Mesenchymal stem cell (in vitro differentiated cells and primary cell): Measurements from ENCODE around the gene FIP1L1.

Experiments used
- DNase-seq: peaks from one replicate; pipeline ENCODE4 v3.0.0-alpha.2; 2013
- H2AFZ ChIP-seq: one replicate; pipeline ENCODE4 v1.6.1; 2013; ENCODE audit warnings: low read depth, mild to moderate bottlenecking, control low read depth, inconsistent platforms, low read length, moderate library complexity
- H2AK5ac ChIP-seq: 2 replicates; pipeline ENCODE4 v1.6.1; 2013; ENCODE audit warnings: low read length, moderate library complexity, mild to moderate bottlenecking, inconsistent platforms; ENCODE audit not compliant: severe bottlenecking
- H2BK120ac ChIP-seq: one replicate; pipeline ENCODE4 v1.6.1; 2013; ENCODE audit warnings: low read depth, mild to moderate bottlenecking, inconsistent platforms, low read length, moderate library complexity
- H2BK12ac ChIP-seq, 2 experiments: one replicate each; pipeline ENCODE4 v1.6.1; 2013; ENCODE audit warnings: inconsistent platforms in 2 of 2, low read length in 2 of 2, mild to moderate bottlenecking in 2 of 2, moderate library complexity in 2 of 2, control low read depth in 1 of 2
- H2BK15ac ChIP-seq: one replicate; pipeline ENCODE4 v1.6.1; 2013; ENCODE audit warnings: mild to moderate bottlenecking, low read depth, inconsistent platforms; ENCODE audit not compliant: poor library complexity, severe bottlenecking
- H2BK5ac ChIP-seq: 2 replicates; pipeline ENCODE4 v1.6.1; 2013; ENCODE audit warnings: low read depth, mild to moderate bottlenecking, low read length, control low read depth, inconsistent platforms; ENCODE audit not compliant: poor library complexity, severe bottlenecking
- H3K14ac ChIP-seq, 2 experiments: one replicate each; pipeline ENCODE4 v1.6.1; 2013; ENCODE audit warnings: inconsistent platforms in 2 of 2, low read length in 2 of 2, control low read depth in 1 of 2, mild to moderate bottlenecking in 1 of 2, moderate library complexity in 1 of 2
- H3K18ac ChIP-seq, 2 experiments: one replicate each; pipeline ENCODE4 v1.6.1; 2013; ENCODE audit warnings: inconsistent platforms in 2 of 2, low read length in 2 of 2, control low read depth in 1 of 2, low read depth in 1 of 2, mild to moderate bottlenecking in 1 of 2
- H3K23ac ChIP-seq, 2 experiments: one replicate each; pipeline ENCODE4 v1.6.1; 2013; ENCODE audit warnings: inconsistent platforms in 2 of 2, low read length in 2 of 2, mild to moderate bottlenecking in 2 of 2, moderate library complexity in 2 of 2, control low read depth in 1 of 2
- H3K27ac ChIP-seq: 2 replicates; pipeline ENCODE4 v1.5.1; 2013; ENCODE audit warnings: mild to moderate bottlenecking, moderate library complexity, low read length, control low read depth, inconsistent platforms; ENCODE audit not compliant: poor library complexity, severe bottlenecking
- H3K27me3 ChIP-seq, 2 experiments: 2 replicates each; pipeline versions ENCODE4 v1.6.1 to v1.7.0; 2013; ENCODE audit warnings: low read length in 2 of 2, mild to moderate bottlenecking in 2 of 2, moderate library complexity in 2 of 2, control low read depth in 1 of 2, inconsistent platforms in 1 of 2; ENCODE audit not compliant: control insufficient read depth in 1 of 2, insufficient read depth in 1 of 2
- H3K36me3 ChIP-seq, 2 experiments: 2 replicates each; pipeline versions ENCODE4 v1.6.1 to v1.7.0; 2013; ENCODE audit warnings: low read length in 2 of 2, control low read depth in 1 of 2, inconsistent platforms in 1 of 2, low read depth in 1 of 2, mild to moderate bottlenecking in 1 of 2; ENCODE audit not compliant: insufficient read depth in 2 of 2, control insufficient read depth in 1 of 2
- H3K4ac ChIP-seq, 2 experiments: one replicate each; pipeline ENCODE4 v1.6.1; 2013; ENCODE audit warnings: inconsistent platforms in 2 of 2, low read length in 2 of 2, mild to moderate bottlenecking in 2 of 2, moderate library complexity in 2 of 2, control low read depth in 1 of 2, low read depth in 1 of 2
- H3K4me1 ChIP-seq: 2 replicates; pipeline ENCODE4 v1.6.1; 2013; ENCODE audit warnings: low read depth, low read length, control low read depth; ENCODE audit not compliant: control insufficient read depth, insufficient read depth
- H3K4me2 ChIP-seq: 2 replicates; pipeline ENCODE4 v1.6.1; 2013; ENCODE audit warnings: low read length, mild to moderate bottlenecking, inconsistent platforms; ENCODE audit not compliant: poor library complexity, severe bottlenecking
- H3K4me3 ChIP-seq, 2 experiments: 2 replicates each; pipeline versions ENCODE4 v1.5.1 to v1.7.0; 2013; ENCODE audit warnings: low read length in 2 of 2, mild to moderate bottlenecking in 2 of 2, control low read depth in 1 of 2, low read depth in 1 of 2; ENCODE audit not compliant: insufficient read depth in 1 of 2
- H3K79me1 ChIP-seq: replicated peaks from 2 replicates; pipeline ENCODE4 v1.6.1; 2013; ENCODE audit warnings: mild to moderate bottlenecking, control low read depth, low read length, inconsistent platforms; ENCODE audit not compliant: poor library complexity, severe bottlenecking
- H3K9ac ChIP-seq: 2 replicates; pipeline ENCODE4 v1.7.0; 2013; ENCODE audit warnings: mild to moderate bottlenecking, low read length, moderate library complexity
- H3K9me3 ChIP-seq: 2 replicates; pipeline ENCODE4 v1.7.0; 2013; ENCODE audit warnings: mild to moderate bottlenecking, low read length; ENCODE audit not compliant: control insufficient read depth
- H4K8ac ChIP-seq: one replicate; pipeline ENCODE4 v1.6.1; 2013; ENCODE audit warnings: inconsistent platforms, mild to moderate bottlenecking, low read length, moderate library complexity
- H4K91ac ChIP-seq: one replicate; pipeline ENCODE4 v1.6.1; 2013; ENCODE audit warnings: mild to moderate bottlenecking, low read length, inconsistent platforms
- WGBS: methylation state at CpG from one replicate; pipeline ENCODE4 v1.1.7; 2013; ENCODE audit warnings: mixed read lengths; 5-methylcytosine and 5-hydroxymethylcytosine counted together

FIP1L1 gene

DNA sequence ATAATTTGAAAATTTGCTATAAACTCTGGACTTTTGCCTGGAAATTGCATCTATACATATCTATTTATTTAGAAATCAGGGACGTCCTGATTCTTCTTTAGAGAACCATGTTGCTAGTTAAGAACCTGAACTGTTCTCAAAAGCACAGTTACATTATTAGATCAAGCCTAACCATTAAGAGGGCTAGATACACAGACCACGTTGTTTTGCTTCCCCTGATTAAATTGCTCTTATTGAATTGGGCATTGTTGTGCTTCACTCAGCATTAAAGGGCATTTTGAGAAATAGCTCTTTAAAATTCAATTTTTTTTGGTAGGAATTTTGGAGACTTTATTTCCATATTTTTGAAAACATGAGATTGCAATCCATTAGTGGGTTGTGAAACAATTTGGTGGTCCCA lies 44.4 kb downstream of the FIP1L1 start:
- peaks cover 6 to 59% of the 10 kb centered on the region in 2 experiments for H3K36me3 ChIP-seq
- H2BK15ac ChIP-seq, result no peak overlapping the region
- H3K79me1 ChIP-seq, result peaks cover 12% of the 10 kb centered on the region
- H3K27ac ChIP-seq, result no peak overlapping the region
- no peak overlapping the region for H3K4ac ChIP-seq
- 100% methylated on average over 2 of the region's 2 CpGs for WGBS
- DNase-seq, result no peak
- no peak overlapping the region for H3K4me2 ChIP-seq
- no peaks in the 10 kb centered on the region for H3K4me1 ChIP-seq
- no peak overlapping the region for H3K14ac ChIP-seq
- no peaks in the 10 kb centered on the region for H3K9me3 ChIP-seq
- no peak overlapping the region for H4K8ac ChIP-seq
- H3K27me3 ChIP-seq, result no peaks in the 10 kb centered on the region
- no peak overlapping the region for H3K18ac ChIP-seq
- no peak overlapping the region for H3K23ac ChIP-seq
- H2AK5ac ChIP-seq, result no peak overlapping the region
- no peak overlapping the region for H2AFZ ChIP-seq
- no peak overlapping the region for H3K4me3 ChIP-seq
- no peak overlapping the region for H4K91ac ChIP-seq
- no peak overlapping the region for H2BK120ac ChIP-seq
- no peak overlapping the region for H2BK5ac ChIP-seq
- no peak overlapping the region for H2BK12ac ChIP-seq
- H3K9ac ChIP-seq, result no peak overlapping the region

- Histone ChIP-seq H3K79me1 (peaks cover 12% of the 10 kb centered on the region), H4K8ac (no peak overlapping the region), H2AFZ (no peak overlapping the region), H3K14ac (no peak overlapping the region), H2BK12ac (no peak overlapping the region), H3K27me3 (no peaks in the 10 kb centered on the region), H2BK15ac (no peak overlapping the region), H3K4me3 (no peak overlapping the region), H3K4me1 (no peaks in the 10 kb centered on the region), H3K9me3 (no peaks in the 10 kb centered on the region), H2BK120ac (no peak overlapping the region), H3K4me2 (no peak overlapping the region), H3K4ac (no peak overlapping the region), H3K23ac (no peak overlapping the region), H2BK5ac (no peak overlapping the region), H3K18ac (no peak overlapping the region), H3K27ac (no peak overlapping the region), H2AK5ac (no peak overlapping the region), H4K91ac (no peak overlapping the region), H3K36me3 (peaks cover 6 to 61% of the 10 kb centered on the region in 2 experiments), H3K9ac (no peak overlapping the region)
- WGBS, result no CpG with 5 or more reads among the region's 1 CpG
- DNase-seq, result no peak
Observed at GRCh38 chr4:53422367-53422766, 44.9 kb downstream of the FIP1L1 start.

GRCh38 chr4:53424280-53424679 lies 46.8 kb downstream of the FIP1L1 start:
- no peak overlapping the region for H3K23ac ChIP-seq
- H3K4me2 ChIP-seq, result no peak overlapping the region
- peaks cover 10% of the 10 kb centered on the region for H3K79me1 ChIP-seq
- no peak overlapping the region for H3K27ac ChIP-seq
- no peak overlapping the region for H4K91ac ChIP-seq
- H4K8ac ChIP-seq, result no peak overlapping the region
- H2BK120ac ChIP-seq, result no peak overlapping the region
- no peak overlapping the region for H2BK12ac ChIP-seq
- no peak overlapping the region for H2BK5ac ChIP-seq
- H3K36me3 ChIP-seq, result peaks cover 5 to 62% of the 10 kb centered on the region in 2 experiments
- peak; percentile 9 for DNase-seq
- no peak overlapping the region for H2BK15ac ChIP-seq
- H2AK5ac ChIP-seq, result no peak overlapping the region
- H3K14ac ChIP-seq, result no peak overlapping the region
- no peaks in the 10 kb centered on the region for H3K27me3 ChIP-seq
- no peaks in the 10 kb centered on the region for H3K4me1 ChIP-seq
- no peak overlapping the region for H2AFZ ChIP-seq
- H3K18ac ChIP-seq, result no peak overlapping the region
- no peak overlapping the region for H3K9ac ChIP-seq
- no peak overlapping the region for H3K4ac ChIP-seq
- no peaks in the 10 kb centered on the region for H3K9me3 ChIP-seq
- H3K4me3 ChIP-seq, result no peak overlapping the region

DNA sequence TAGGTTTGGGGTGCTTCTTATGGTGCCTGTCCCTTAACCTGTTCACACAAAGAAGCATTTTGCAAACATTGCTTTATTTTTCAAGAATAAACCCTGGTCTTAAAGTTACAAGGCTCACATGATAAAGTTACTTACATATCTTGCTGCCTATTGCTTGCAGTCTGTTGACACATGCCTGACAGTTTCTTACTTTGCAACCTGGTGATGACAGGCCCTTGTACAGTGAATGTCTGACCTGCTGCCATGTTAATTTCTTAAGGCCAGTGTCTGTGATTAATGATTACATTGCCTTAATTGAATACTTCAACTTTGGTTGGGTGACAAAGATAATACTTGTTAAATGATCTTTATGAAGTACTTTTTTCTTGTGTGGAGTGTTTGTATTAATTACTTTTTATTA lies 49.9 kb downstream of the FIP1L1 start:
- no peak overlapping the region for H2BK12ac ChIP-seq
- no peak overlapping the region for H3K18ac ChIP-seq

More for the DNA sequence above, 49.9 kb downstream of the FIP1L1 start:
- Histone ChIP-seq H2BK5ac (no peak overlapping the region), H3K23ac (no peak overlapping the region), H2AK5ac (no peak overlapping the region), H3K27ac (no peak overlapping the region), H2BK120ac (no peak overlapping the region), H3K79me1 (peaks cover 9% of the 10 kb centered on the region), H3K9ac (no peak overlapping the region), H3K4ac (no peak overlapping the region), H2AFZ (no peak overlapping the region), H2BK15ac (no peak overlapping the region), H3K36me3 (peaks cover 8 to 74% of the 10 kb centered on the region in 2 experiments), H3K4me1 (peaks cover 1% of the 10 kb centered on the region), H3K14ac (no peak overlapping the region), H3K4me3 (no peak overlapping the region), H3K4me2 (no peak overlapping the region), H3K27me3 (no peaks in the 10 kb centered on the region), H4K8ac (no peak overlapping the region), H4K91ac (no peak overlapping the region), H3K9me3 (no peaks in the 10 kb centered on the region)
- no peak for DNase-seq
